ENCODE results near the gene CCDC85C. TPM values are rescaled to one million over a fixed set of nuclear protein-coding genes. Genes with fewer than 3 reads are reported as not detected.

Gene CCDC85C
- total and polyA plus RNA-seq, 2 of the 4 experiments (the other 2 are of a cell fraction), result 16.0 to 19.0 TPM

- no peaks in the 10 kb centered on the region for H3K9me3 ChIP-seq (ENCODE audit: control insufficient read depth, insufficient read depth, low read length)
- no CpG with 5 or more reads among the region's 10 CpGs for whole genome bisulfite sequencing, 2 experiments (ENCODE audit: extremely low coverage in 2 of 2, insufficient read length in 1 of 2)
- no peak overlapping the region for H2AK5ac ChIP-seq (ENCODE audit: low read depth, low read length)
- dilution Hi-C loops (cut with HindIII; ENCODE audit: low sequenced_read_pairs, unreplicated experiment) (no loop called here), in situ Hi-C loops (cut with MboI; ENCODE audit: low sequenced_read_pairs) (no loop called here), intact Hi-C loops (cut with micrococcal nuclease) (no loop called here)
- ChIA-PET POLR2A (ENCODE audit: unreplicated experiment) (no interaction called here), CTCF (no interaction called here)
- no peak overlapping the region for H4K8ac ChIP-seq (ENCODE audit: low read depth in 2 of 2, low read length in 2 of 2)
- H2AK9ac ChIP-seq (replicated peaks; ENCODE audit: low read depth, low read length, poor library complexity), result no peak overlapping the region
- no peak overlapping the region for H3K4me2 ChIP-seq (ENCODE audit: low read depth, low read length)
- H3K36me3 ChIP-seq (ENCODE audit: control insufficient read depth, insufficient read depth, low read length), result no peaks in the 10 kb centered on the region
- H3K14ac ChIP-seq (replicated peaks; ENCODE audit: low read depth, low read length), result peak overlapping the region; percentile 58
- no peak overlapping the region for H3K18ac ChIP-seq (ENCODE audit: low read depth, low read length)
- peak; percentile 27; the same call in 1 of the 2 replicates for ATAC-seq (ENCODE audit: low read depth)
- H3K23ac ChIP-seq (ENCODE audit: low read depth, low read length), result no peak overlapping the region
- no TSS peak for BruUV-seq (replicated peaks)
- H3K9ac ChIP-seq (ENCODE audit: low read depth, low read length), result no peak overlapping the region
- no peaks in the 10 kb centered on the region for H4K20me1 ChIP-seq (ENCODE audit: insufficient read depth, low read length)
- H3K4ac ChIP-seq (ENCODE audit: low read depth, low read length), result no peak overlapping the region
- H3K56ac ChIP-seq (ENCODE audit: extremely low read depth, insufficient read depth, low read length), result no peak overlapping the region
- no peaks in the 10 kb centered on the region for H3K9me1 ChIP-seq (ENCODE audit: insufficient read depth, low read length)
- no peak overlapping the region for H2BK5ac ChIP-seq (ENCODE audit: low read depth, low read length, poor library complexity, severe bottlenecking)
- peak overlapping the region; percentile 70 for H2AFZ ChIP-seq (replicated peaks; ENCODE audit: low read length, poor library complexity)
- H3K27me3 ChIP-seq (ENCODE audit: control insufficient read depth, insufficient read depth, low read length), result peaks cover 11% of the 10 kb centered on the region; the same call in 1 of the 2 replicates
- TF ChIP-seq CEBPB (IDR thresholded peaks at IDR 0.05; ENCODE audit: low read depth, low read length) (no peak), RAD21 (IDR thresholded peaks at IDR 0.05; ENCODE audit: low read length) (no peak), POLR2A (IDR thresholded peaks at IDR 0.05; ENCODE audit: low read depth, low read length) (no peak), NFE2L2 (IDR thresholded peaks at IDR 0.05; ENCODE audit: low read depth, low read length) (no peak), SMC3 (IDR thresholded peaks at IDR 0.05; ENCODE audit: low read depth, low read length) (no peak), RCOR1 (IDR thresholded peaks at IDR 0.05; ENCODE audit: insufficient replicate concordance, low read length) (no peak), MAFK (IDR thresholded peaks at IDR 0.05; ENCODE audit: low read depth, low read length) (no peak), MXI1 (IDR thresholded peaks at IDR 0.05; ENCODE audit: borderline replicate concordance, low read depth, low read length) (no peak), CHD1 (IDR thresholded peaks at IDR 0.05; ENCODE audit: low read depth, low read length) (no peak), RFX5 (IDR thresholded peaks at IDR 0.05; ENCODE audit: low read depth, low read length) (no peak), BHLHE40 (IDR thresholded peaks at IDR 0.05; ENCODE audit: low read depth, low read length) (no peak), MAZ (IDR thresholded peaks at IDR 0.05; ENCODE audit: borderline replicate concordance, low read depth, low read length) (no peak), CTCF (conservative IDR thresholded peaks at IDR 0.05; ENCODE audit: low read depth, low read length) (no peak)
- H3K79me1 ChIP-seq (ENCODE audit: low read depth in 1 of 2, low read length in 2 of 2), result no peaks in the 10 kb centered on the region
- H4K5ac ChIP-seq (ENCODE audit: low read depth, low read length), result no peak overlapping the region
- no peaks in the 10 kb centered on the region for H3K4me1 ChIP-seq (ENCODE audit: control insufficient read depth, insufficient read depth, low read length)
- no peak overlapping the region for H2BK20ac ChIP-seq (ENCODE audit: low read depth, low read length)
- H3K4me3 ChIP-seq (ENCODE audit: insufficient read depth, low read depth, low read length), result no peak overlapping the region
- no peak for DNase-seq
- H4K91ac ChIP-seq (ENCODE audit: insufficient read depth, low read depth, low read length), result no peak overlapping the region
- H3K27ac ChIP-seq (ENCODE audit: insufficient read depth, low read length), result no peak overlapping the region
- H2BK15ac ChIP-seq (ENCODE audit: low read depth, low read length), result no peak overlapping the region
- no peak overlapping the region for H2BK120ac ChIP-seq (ENCODE audit: low read depth, low read length)
Measured at GRCh38 chr14:99634443-99634842, 30.4 kb upstream of the CCDC85C start.
